Fibroblast of skin of left quadriceps (primary cell): ENCODE results near the gene ZCCHC9.

Experiments used
- DNase-seq, 2 experiments: peaks; one replicate each; pipeline ENCODE4 v3.0.0-alpha.2; 2013; ENCODE audit warnings: low read depth in 2 of 2

Gene ZCCHC9

DNA sequence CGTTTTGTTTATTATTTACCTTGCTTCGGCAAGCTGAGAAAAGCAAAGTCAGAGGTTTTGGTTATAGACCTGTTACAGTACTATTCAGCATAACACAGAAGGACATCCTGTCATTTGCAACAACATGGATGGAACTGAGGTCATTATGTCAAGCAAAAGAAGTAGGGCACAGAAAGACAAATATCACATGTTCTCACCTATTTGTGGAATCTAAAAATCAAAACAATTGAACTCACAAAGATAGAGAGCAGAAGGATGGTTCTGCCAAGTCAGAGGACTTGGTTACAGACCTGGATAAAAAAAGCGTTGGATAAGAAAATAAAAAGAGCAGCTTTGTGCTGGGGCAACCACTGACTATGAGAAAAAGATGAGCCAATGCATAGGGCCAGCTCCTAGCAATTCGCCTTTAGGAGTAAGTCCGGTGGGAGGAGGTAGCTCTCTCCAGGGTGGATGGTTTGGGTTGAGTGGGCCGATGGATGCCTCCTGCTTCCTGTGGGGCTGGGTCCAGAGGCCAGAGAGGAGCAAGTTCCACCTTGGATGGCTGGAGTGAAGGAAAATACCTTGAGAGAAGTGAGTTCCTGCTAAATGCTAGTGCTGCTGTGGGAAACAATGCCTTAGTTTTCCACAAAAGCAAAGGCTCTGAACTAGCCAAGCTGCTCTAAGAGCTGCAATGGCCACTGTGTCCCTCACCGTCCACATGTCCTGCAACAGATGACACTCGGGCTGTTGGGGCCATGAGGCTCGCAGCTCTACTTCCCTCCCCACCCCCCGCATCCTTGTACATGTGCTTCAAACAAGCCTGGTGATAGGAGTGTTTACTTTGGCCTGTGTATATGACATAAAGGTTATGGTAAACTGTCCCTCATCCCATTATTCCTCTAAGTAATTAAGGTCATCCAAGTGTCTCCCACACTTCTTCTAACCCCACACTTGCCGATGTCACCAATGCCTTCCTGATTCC is 54.2 kb downstream of the ZCCHC9 start:
- no peak for DNase-seq

DNA sequence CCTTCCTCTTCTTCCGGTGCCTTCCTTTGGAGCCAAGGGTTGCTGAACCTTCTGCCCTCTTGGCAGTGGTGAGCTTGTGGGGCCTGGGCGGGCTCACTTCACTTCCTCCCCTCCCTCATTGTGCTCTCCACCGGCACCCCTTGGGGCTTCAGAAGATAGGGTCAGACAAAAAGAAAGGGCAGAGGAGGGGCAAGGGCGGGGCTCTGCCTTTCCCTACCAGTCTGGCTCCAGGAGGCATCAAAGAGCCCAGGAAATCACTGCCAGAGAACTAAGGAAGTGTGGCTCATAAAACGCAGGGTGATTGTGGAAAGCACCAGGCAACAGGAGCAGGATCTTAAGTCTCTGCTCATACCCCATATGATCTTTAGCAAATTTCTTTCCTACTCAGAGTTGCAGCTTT is 57.7 kb downstream of the ZCCHC9 start:
- no peak for DNase-seq

DNA sequence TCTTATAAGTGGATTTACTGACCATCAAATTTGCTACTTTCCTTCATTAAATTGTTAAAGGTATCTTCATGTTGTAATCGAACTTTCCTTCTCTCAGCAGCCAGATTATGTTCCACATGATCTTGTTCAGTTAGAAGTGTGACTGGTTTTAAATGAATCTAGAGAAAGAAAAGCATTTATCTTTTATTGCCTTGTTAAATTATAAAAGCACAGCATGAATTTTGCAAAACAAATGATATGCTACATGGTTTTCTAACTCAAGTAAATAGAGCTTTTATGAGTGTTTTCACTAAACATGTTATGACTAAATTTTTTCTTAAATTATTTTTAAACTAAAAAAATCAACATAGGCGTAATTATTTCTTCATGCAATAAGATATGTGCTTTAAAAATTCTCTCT is 58.5 kb downstream of the ZCCHC9 start:
- DNase-seq: no peak

DNA sequence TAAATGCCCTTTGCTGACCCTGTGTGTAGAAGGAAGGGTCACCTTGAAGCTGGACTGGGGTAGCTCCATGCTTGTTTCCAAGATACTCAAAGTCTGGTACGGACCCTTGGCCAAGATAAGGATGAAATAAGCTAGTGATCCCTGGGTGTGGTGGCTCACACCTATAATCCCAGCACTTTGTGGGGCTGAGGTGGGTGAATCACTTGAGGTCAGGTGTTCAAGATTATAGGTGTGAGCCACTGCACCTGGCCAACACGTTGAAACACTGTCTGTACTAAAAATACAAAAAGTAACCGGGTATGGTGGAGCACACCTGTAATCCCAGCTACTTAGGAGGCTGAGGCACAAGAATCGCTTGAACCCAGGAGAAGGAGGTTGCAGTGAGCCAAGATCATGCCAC is 59.3 kb downstream of the ZCCHC9 start:
- no peak for DNase-seq

DNA sequence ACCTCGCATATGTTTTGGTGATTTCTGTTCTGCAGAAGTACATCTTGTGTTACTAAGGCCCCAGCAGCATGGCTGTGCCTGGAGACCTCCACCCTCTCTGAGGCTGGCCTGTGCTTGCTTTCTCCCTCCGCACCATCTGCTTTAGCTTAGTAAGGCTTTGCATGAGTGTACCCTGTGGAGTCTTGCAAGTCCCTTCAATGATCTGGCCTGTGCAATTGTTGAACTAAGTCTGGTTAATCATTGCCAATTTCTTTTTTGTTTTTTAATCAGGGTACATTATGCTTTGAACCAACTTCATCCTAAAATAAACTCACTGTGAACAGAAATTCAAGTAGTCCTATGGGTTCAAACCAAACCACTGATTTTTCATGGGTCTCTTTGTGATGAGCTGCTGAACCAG is 60.2 kb downstream of the ZCCHC9 start:
- DNase-seq: no peak
